ENCODE data around the gene MAST4. TPM values are rescaled to one million over a fixed set of nuclear protein-coding genes. Genes with fewer than 3 reads are reported as not detected.

MAST4 gene
- total RNA-seq, 2 donors from 2014 or later: 30.5 to 47.8 TPM

DNA sequence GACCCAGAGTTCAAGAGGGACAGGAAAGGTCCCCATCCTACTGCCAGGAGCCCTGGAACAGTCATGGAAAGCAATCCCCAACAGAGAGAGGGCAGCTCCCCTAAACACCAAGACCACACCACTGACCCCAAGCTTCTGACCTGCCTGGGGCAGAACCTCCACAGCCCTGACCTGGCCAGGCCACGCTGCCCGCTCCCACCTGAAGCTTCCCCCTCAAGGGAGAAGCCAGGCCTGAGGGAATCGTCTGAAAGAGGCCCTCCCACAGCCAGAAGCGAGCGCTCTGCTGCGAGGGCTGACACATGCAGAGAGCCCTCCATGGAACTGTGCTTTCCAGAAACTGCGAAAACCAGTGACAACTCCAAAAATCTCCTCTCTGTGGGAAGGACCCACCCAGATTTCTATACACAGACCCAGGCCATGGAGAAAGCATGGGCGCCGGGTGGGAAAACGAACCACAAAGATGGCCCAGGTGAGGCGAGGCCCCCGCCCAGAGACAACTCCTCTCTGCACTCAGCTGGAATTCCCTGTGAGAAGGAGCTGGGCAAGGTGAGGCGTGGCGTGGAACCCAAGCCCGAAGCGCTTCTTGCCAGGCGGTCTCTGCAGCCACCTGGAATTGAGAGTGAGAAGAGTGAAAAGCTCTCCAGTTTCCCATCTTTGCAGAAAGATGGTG is 568.8 kb downstream of the MAST4 start:
- Histone ChIP-seq H3K27ac (peak overlapping the region; percentile 76 to 91), H3K36me3 (peaks cover 18% of the 10 kb centered on the region)
- no peak for ATAC-seq (ENCODE audit: insufficient number of reproducible peaks, low FRiP score, low read depth)

DNA sequence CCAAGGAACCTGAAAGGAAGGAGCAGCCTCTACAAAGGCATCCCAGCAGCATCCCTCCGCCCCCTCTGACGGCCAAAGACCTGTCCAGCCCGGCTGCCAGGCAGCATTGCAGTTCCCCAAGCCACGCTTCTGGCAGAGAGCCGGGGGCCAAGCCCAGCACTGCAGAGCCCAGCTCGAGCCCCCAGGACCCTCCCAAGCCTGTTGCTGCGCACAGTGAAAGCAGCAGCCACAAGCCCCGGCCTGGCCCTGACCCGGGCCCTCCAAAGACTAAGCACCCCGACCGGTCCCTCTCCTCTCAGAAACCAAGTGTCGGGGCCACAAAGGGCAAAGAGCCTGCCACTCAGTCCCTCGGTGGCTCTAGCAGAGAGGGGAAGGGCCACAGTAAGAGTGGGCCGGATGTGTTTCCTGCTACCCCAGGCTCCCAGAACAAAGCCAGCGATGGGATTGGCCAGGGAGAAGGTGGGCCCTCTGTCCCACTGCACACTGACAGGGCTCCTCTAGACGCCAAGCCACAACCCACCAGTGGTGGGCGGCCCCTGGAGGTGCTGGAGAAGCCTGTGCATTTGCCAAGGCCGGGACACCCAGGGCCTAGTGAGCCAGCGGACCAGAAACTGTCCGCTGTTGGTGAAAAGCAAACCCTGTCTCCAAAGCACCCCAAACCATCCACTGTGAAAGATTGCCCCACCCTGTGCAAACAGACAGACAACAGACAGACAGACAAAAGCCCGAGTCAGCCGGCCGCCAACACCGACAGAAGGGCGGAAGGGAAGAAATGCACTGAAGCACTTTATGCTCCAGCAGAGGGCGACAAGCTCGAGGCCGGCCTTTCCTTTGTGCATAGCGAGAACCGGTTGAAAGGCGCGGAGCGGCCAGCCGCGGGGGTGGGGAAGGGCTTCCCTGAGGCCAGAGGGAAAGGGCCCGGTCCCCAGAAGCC is 569.6 kb downstream of the MAST4 start:
- peak overlapping the region; percentile 76 to 91 for H3K27ac ChIP-seq
- peaks cover 15 to 28% of the 10 kb centered on the region in 2 donors for H3K4me1 ChIP-seq (ENCODE audit: control insufficient read depth in 1 of 2, low read depth in 2 of 2)
- H3K36me3 ChIP-seq: peaks cover 18% of the 10 kb centered on the region
- peak overlapping the region; percentile 74 for H3K4me3 ChIP-seq
- no peaks in the 10 kb centered on the region for H3K9me3 ChIP-seq
- TF ChIP-seq CTCF (IDR thresholded peaks at IDR 0.05): peak; percentile 78
- DNase-seq (ENCODE audit: low spot score) (peak; percentile 59), ATAC-seq (ENCODE audit: insufficient number of reproducible peaks, low FRiP score, low read depth) (peak; percentile 88)
- H3K27me3 ChIP-seq (replicated peaks; ENCODE audit: insufficient read depth): no peaks in the 10 kb centered on the region

More for the DNA sequence above, 568.8 kb downstream of the MAST4 start:
- TF ChIP-seq CTCF (IDR thresholded peaks at IDR 0.05): no peak
- no peaks in the 10 kb centered on the region for H3K27me3 ChIP-seq (replicated peaks; ENCODE audit: insufficient read depth)
- H3K4me3 ChIP-seq: no peak overlapping the region
- no peaks in the 10 kb centered on the region for H3K9me3 ChIP-seq
- H3K4me1 ChIP-seq (ENCODE audit: control insufficient read depth in 1 of 2, low read depth in 2 of 2): peaks cover 22 to 36% of the 10 kb centered on the region in 2 donors
- no peak for DNase-seq (ENCODE audit: low spot score)

GRCh38 chr5:67166460-67167285 is 570.5 kb downstream of the MAST4 start:
- no peak for TF ChIP-seq CTCF (IDR thresholded peaks at IDR 0.05)
- H3K4me1 ChIP-seq (ENCODE audit: control insufficient read depth in 1 of 2, low read depth in 2 of 2): peaks cover 11 to 19% of the 10 kb centered on the region in 2 donors
- peak overlapping the region; percentile 74 for H3K4me3 ChIP-seq
- DNase-seq (ENCODE audit: low spot score): no peak
- H3K27me3 ChIP-seq (replicated peaks; ENCODE audit: insufficient read depth): no peaks in the 10 kb centered on the region
- no peaks in the 10 kb centered on the region for H3K9me3 ChIP-seq
- H3K36me3 ChIP-seq: peaks cover 18% of the 10 kb centered on the region
- H3K27ac ChIP-seq: peak overlapping the region; percentile 76 to 91
- ATAC-seq (ENCODE audit: insufficient number of reproducible peaks, low FRiP score, low read depth): peak; percentile 14

- no peak for TF ChIP-seq CTCF (IDR thresholded peaks at IDR 0.05)
- peaks cover 18% of the 10 kb centered on the region for H3K36me3 ChIP-seq
- no peaks in the 10 kb centered on the region for H3K27me3 ChIP-seq (replicated peaks; ENCODE audit: insufficient read depth)
- no peak overlapping the region for H3K4me3 ChIP-seq
- no peaks in the 10 kb centered on the region for H3K9me3 ChIP-seq
- no peak for ATAC-seq (ENCODE audit: insufficient number of reproducible peaks, low FRiP score, low read depth)
- H3K4me1 ChIP-seq (ENCODE audit: control insufficient read depth in 1 of 2, low read depth in 2 of 2): peaks cover 11 to 13% of the 10 kb centered on the region in 2 donors
- DNase-seq (ENCODE audit: low spot score): no peak
- H3K27ac ChIP-seq: no peak overlapping the region
Measured at GRCh38 chr5:67168069-67168468, 571.9 kb downstream of the MAST4 start.

Measured in thoracic aorta (tissue), 2 donors.